ENCODE results near the gene CRB1. TPM values are rescaled to one million over a fixed set of nuclear protein-coding genes. Genes with fewer than 3 reads are reported as not detected.

Gene CRB1
- total and polyA plus RNA-seq, 8 donors: 0.08 to 0.73 TPM; not detected in 6

GRCh38 chr1:197327776-197328364 is 59.8 kb downstream of the CRB1 start:
- no peaks in the 10 kb centered on the region for H3K27me3 ChIP-seq
- H3K4me1 ChIP-seq: no peaks in the 10 kb centered on the region
- no peaks in the 10 kb centered on the region for H3K9me3 ChIP-seq
- intact Hi-C loops (cut with DNase I; ENCODE audit: low total_unique reads): no loop called here
- 11 to 26% (median 20%) methylated on average over 2 of the region's 2 CpGs for whole genome bisulfite sequencing, 5 donors
- no peak overlapping the region for H3K4me3 ChIP-seq
- no peak overlapping the region for H3K27ac ChIP-seq
- H3K36me3 ChIP-seq: no peaks in the 10 kb centered on the region
- no peak for TF ChIP-seq POLR2AphosphoS5 (IDR thresholded peaks at IDR 0.05)
- peak in 2 of 7 experiments; percentile 33 to 45 for TF ChIP-seq CTCF (IDR thresholded peaks at IDR 0.05)
- no peak for TF ChIP-seq EP300 (IDR thresholded peaks at IDR 0.05)
- no peak for TF ChIP-seq POLR2A (IDR thresholded peaks at IDR 0.05)
- peak in 1 of 2 donors; percentile 33 for DNase-seq

- H3K9me3 ChIP-seq: no peaks in the 10 kb centered on the region
- 66 to 86% (median 78%) methylated on average over 4 of the region's 4 CpGs for WGBS, 5 donors
- H3K4me3 ChIP-seq: no peak overlapping the region
- no peak for DNase-seq
- intact Hi-C loops (cut with DNase I; ENCODE audit: low total_unique reads): no loop called here
- no peak overlapping the region for H3K27ac ChIP-seq
- H3K27me3 ChIP-seq: no peaks in the 10 kb centered on the region
- no peaks in the 10 kb centered on the region for H3K36me3 ChIP-seq
- TF ChIP-seq CTCF (IDR thresholded peaks at IDR 0.05) (no peak), POLR2AphosphoS5 (IDR thresholded peaks at IDR 0.05) (no peak), EP300 (IDR thresholded peaks at IDR 0.05) (no peak)
- H3K4me1 ChIP-seq: no peaks in the 10 kb centered on the region
Observed at GRCh38 chr1:197330213-197330612, 62.2 kb downstream of the CRB1 start.

- TF ChIP-seq POLR2A (IDR thresholded peaks at IDR 0.05) (no peak), EP300 (IDR thresholded peaks at IDR 0.05) (no peak), POLR2AphosphoS5 (IDR thresholded peaks at IDR 0.05) (no peak), CTCF (IDR thresholded peaks at IDR 0.05) (no peak)
- Histone ChIP-seq H3K27ac (no peak overlapping the region), H3K27me3 (no peaks in the 10 kb centered on the region), H3K4me1 (no peaks in the 10 kb centered on the region), H3K9me3 (no peaks in the 10 kb centered on the region), H3K36me3 (no peaks in the 10 kb centered on the region), H3K4me3 (no peak overlapping the region)
- intact Hi-C loops (cut with DNase I; ENCODE audit: low total_unique reads): no loop called here
- WGBS, 5 donors: 80 to 94% (median 90%) methylated on average over 5 of the region's 5 CpGs
- no peak for DNase-seq
Observed at GRCh38 chr1:197331565-197331964, 63.5 kb downstream of the CRB1 start.

- Histone ChIP-seq H3K27ac (no peak overlapping the region), H3K4me3 (no peak overlapping the region), H3K9me3 (no peaks in the 10 kb centered on the region), H3K36me3 (no peaks in the 10 kb centered on the region), H3K4me1 (no peaks in the 10 kb centered on the region), H3K27me3 (no peaks in the 10 kb centered on the region)
- TF ChIP-seq EP300 (IDR thresholded peaks at IDR 0.05): no peak
- no peak for TF ChIP-seq CTCF (IDR thresholded peaks at IDR 0.05)
- no peak for TF ChIP-seq POLR2AphosphoS5 (IDR thresholded peaks at IDR 0.05)
- TF ChIP-seq POLR2A (IDR thresholded peaks at IDR 0.05): no peak
- 81 to 100% (median 90%) methylated on average over 1 of the region's 1 CpG for WGBS, 5 donors
- intact Hi-C loops (cut with DNase I; ENCODE audit: low total_unique reads): no loop called here
- no peak for DNase-seq
Observed at GRCh38 chr1:197333041-197333440, 65.0 kb downstream of the CRB1 start.
